GM23248 (cell line): ENCODE measurements around the gene KRT36. TPM values are rescaled to one million over a fixed set of nuclear protein-coding genes. Genes with fewer than 3 reads are reported as not detected.

ENCODE experiments used
- DNase-seq: peaks from one replicate; pipeline ENCODE4 v3.0.0-alpha.2; 2015
- H2AFZ ChIP-seq: fragments of 200-600 bp; sonication (generic); 2 replicates; pipeline ENCODE4 v1.6.1; 2016; ENCODE audit warnings: antibody characterized with exemption
- H3F3A ChIP-seq: fragments of 200-600 bp; sonication (generic); 2 replicates; pipeline ENCODE4 v1.6.1; 2016; ENCODE audit warnings: mild to moderate bottlenecking, antibody characterized with exemption, mixed run types; ENCODE audit not compliant: insufficient read depth
- H3K27ac ChIP-seq: fragments of 200-600 bp; sonication (generic); 2 replicates; pipeline ENCODE4 v1.5.1; 2016; ENCODE audit warnings: mild to moderate bottlenecking
- H3K27me3 ChIP-seq: fragments of 200-600 bp; sonication (generic); replicated peaks from 2 replicates; pipeline ENCODE4 v1.6.1; 2016; ENCODE audit warnings: mild to moderate bottlenecking; ENCODE audit not compliant: insufficient read depth
- H3K36me3 ChIP-seq: fragments of 200-600 bp; sonication (generic); 2 replicates; pipeline ENCODE4 v1.6.1; 2016; ENCODE audit warnings: low read depth, mild to moderate bottlenecking
- H3K4me1 ChIP-seq: fragments of 200-600 bp; sonication (generic); 2 replicates; pipeline ENCODE4 v1.6.1; 2016; ENCODE audit warnings: mild to moderate bottlenecking; ENCODE audit not compliant: insufficient read depth
- H3K4me2 ChIP-seq: fragments of 200-600 bp; sonication (generic); one replicate; pipeline ENCODE4 v1.6.1; 2016; ENCODE audit warnings: mild to moderate bottlenecking; ENCODE audit not compliant: unreplicated experiment
- H3K4me3 ChIP-seq: fragments of 200-600 bp; sonication (generic); 2 replicates; pipeline ENCODE4 v1.5.1; 2016; ENCODE audit warnings: mild to moderate bottlenecking
- H3K79me2 ChIP-seq: fragments of 200-600 bp; sonication (generic); 2 replicates; pipeline ENCODE4 v1.6.1; 2016; ENCODE audit warnings: mild to moderate bottlenecking; ENCODE audit not compliant: insufficient read depth
- H3K9ac ChIP-seq: fragments of 200-600 bp; sonication (generic); 2 replicates; pipeline ENCODE4 v1.6.1; 2016; ENCODE audit warnings: mild to moderate bottlenecking
- H3K9me2 ChIP-seq: fragments of 200-600 bp; sonication (generic); 2 replicates; pipeline ENCODE4 v1.6.1; 2016; ENCODE audit warnings: mixed run types, mild to moderate bottlenecking, moderate library complexity; ENCODE audit not compliant: insufficient read depth
- H3K9me3 ChIP-seq: fragments of 200-600 bp; sonication (generic); one replicate; pipeline ENCODE4 v1.6.1; 2017; ENCODE audit warnings: low read depth
- H4K20me1 ChIP-seq: fragments of 200-600 bp; sonication (generic); 2 replicates; pipeline ENCODE4 v1.6.0; 2016; ENCODE audit not compliant: insufficient read depth
- EZH2 ChIP-seq: fragments of 200-600 bp; sonication (generic); IDR thresholded peaks from 2 replicates; pipeline ENCODE4 v1.6.1; 2018; ENCODE audit warnings: antibody characterized with exemption, mild to moderate bottlenecking; ENCODE audit not compliant: insufficient read depth, poor library complexity, severe bottlenecking
- EZH2phosphoT487 ChIP-seq: fragments of 200-600 bp; sonication (generic); IDR thresholded peaks from 2 replicates; pipeline ENCODE4 v1.6.1; 2018; ENCODE audit warnings: antibody characterized with exemption, moderate library complexity, mild to moderate bottlenecking, low read depth; ENCODE audit not compliant: insufficient read depth
- WGBS, 2 experiments: methylation state at CpG; one replicate each; pipeline ENCODE4 v1.1.6; 2015 to 2017; ENCODE audit warnings: low lambda C conversion rate in 2 of 2, low coverage in 1 of 2; ENCODE audit errors: missing lambda C conversion rate in 2 of 2; 5-methylcytosine and 5-hydroxymethylcytosine counted together
- in situ Hi-C: fragments of 300-500 bp; cut with MboI; formaldehyde crosslinking; loops from 2 replicates; pipeline ENCODE4 v1.15.0; 2020
- polyA plus RNA-seq: library from polyadenylated mRNA; unstranded; fragments of >200 nt; fragmentation: Nextera tagmentation; extraction: Ambion mirVana; gene quantifications from 2 replicates; pipeline ENCODE4 v1.2.1, GENCODE V29; 2016
- total RNA-seq: library from RNA; depleted of rRNA; stranded (reverse); fragments of >200 nt; shearing (Covaris generic); gene quantifications from 2 replicates; pipeline ENCODE4 v1.2.3, GENCODE V29; 2014

Gene KRT36
- total and polyA plus RNA-seq, 2 experiments from 2014 or later, result not detected

GRCh38 chr17:41536741-41537613, 47.3 kb upstream of the KRT36 start:
- Histone ChIP-seq H3F3A (no peaks in the 10 kb centered on the region), H3K4me1 (peaks cover 11% of the 10 kb centered on the region; the same call in 1 of the 2 replicates), H3K79me2 (no peaks in the 10 kb centered on the region), H3K9me2 (no peaks in the 10 kb centered on the region), H3K9ac (no peak overlapping the region), H3K9me3 (no peaks in the 10 kb centered on the region), H4K20me1 (no peaks in the 10 kb centered on the region), H2AFZ (no peak overlapping the region), H3K27me3 (no peaks in the 10 kb centered on the region), H3K4me3 (no peak overlapping the region), H3K27ac (no peak overlapping the region), H3K4me2 (no peak overlapping the region), H3K36me3 (no peaks in the 10 kb centered on the region)
- no peak for DNase-seq
- 84 to 88% methylated on average over 6 to 7 of the region's 7 CpGs for WGBS, 2 experiments
- TF ChIP-seq EZH2phosphoT487 (no peak), EZH2 (no peak)
- in situ Hi-C loops, result no loop called here

GRCh38 chr17:41535764-41536481, 46.2 kb upstream of the KRT36 start:
- H3K9me3 ChIP-seq, result no peaks in the 10 kb centered on the region
- H3K4me3 ChIP-seq, result no peak overlapping the region
- WGBS, 2 experiments, result 66 to 73% methylated on average over 11 to 15 of the region's 15 CpGs
- no peak overlapping the region for H3K4me2 ChIP-seq
- DNase-seq, result no peak
- no peaks in the 10 kb centered on the region for H3F3A ChIP-seq
- H3K79me2 ChIP-seq, result no peaks in the 10 kb centered on the region
- H3K27ac ChIP-seq, result no peak overlapping the region
- no peak overlapping the region for H2AFZ ChIP-seq
- H3K9me2 ChIP-seq, result no peaks in the 10 kb centered on the region
- no peak overlapping the region for H3K9ac ChIP-seq
- TF ChIP-seq EZH2, result no peak
- no peak for TF ChIP-seq EZH2phosphoT487
- no peaks in the 10 kb centered on the region for H3K27me3 ChIP-seq
- no peaks in the 10 kb centered on the region for H4K20me1 ChIP-seq
- no peaks in the 10 kb centered on the region for H3K36me3 ChIP-seq
- H3K4me1 ChIP-seq, result peaks cover 14% of the 10 kb centered on the region; the same call in 1 of the 2 replicates
- in situ Hi-C loops, result no loop called here

GRCh38 chr17:41534899-41535546, 45.3 kb upstream of the KRT36 start:
- TF ChIP-seq EZH2phosphoT487, result no peak
- no peak for TF ChIP-seq EZH2
- in situ Hi-C loops, result no loop called here

GRCh38 chr17:41533613-41534012, 43.9 kb upstream of the KRT36 start:
- no peak for DNase-seq
- no peak overlapping the region for H3K4me3 ChIP-seq
- in situ Hi-C loops, result no loop called here
- peaks cover 32% of the 10 kb centered on the region for H3K4me1 ChIP-seq
- no peak overlapping the region for H2AFZ ChIP-seq
- no peaks in the 10 kb centered on the region for H4K20me1 ChIP-seq
- no peaks in the 10 kb centered on the region for H3K9me2 ChIP-seq
- H3K27me3 ChIP-seq, result no peaks in the 10 kb centered on the region
- no peaks in the 10 kb centered on the region for H3K79me2 ChIP-seq
- no peak overlapping the region for H3K9ac ChIP-seq
- TF ChIP-seq EZH2, result no peak
- no peak overlapping the region for H3K4me2 ChIP-seq
- WGBS, 2 experiments, result 85 to 86% methylated on average over 7 of the region's 7 CpGs
- H3K27ac ChIP-seq, result no peak overlapping the region
- no peaks in the 10 kb centered on the region for H3F3A ChIP-seq
- H3K36me3 ChIP-seq, result no peaks in the 10 kb centered on the region
- H3K9me3 ChIP-seq, result no peaks in the 10 kb centered on the region

More at GRCh38 chr17:41534899-41535546, 45.3 kb upstream of the KRT36 start:
- no peak overlapping the region for H2AFZ ChIP-seq
- no peak overlapping the region for H3K4me2 ChIP-seq
- H3K9ac ChIP-seq, result no peak overlapping the region
- peaks cover 23% of the 10 kb centered on the region for H3K4me1 ChIP-seq
- no peaks in the 10 kb centered on the region for H3K9me2 ChIP-seq
- DNase-seq, result no peak
- no peak overlapping the region for H3K27ac ChIP-seq
- H3K79me2 ChIP-seq, result no peaks in the 10 kb centered on the region
- no peaks in the 10 kb centered on the region for H3K27me3 ChIP-seq
- no peaks in the 10 kb centered on the region for H3F3A ChIP-seq
- no peak overlapping the region for H3K4me3 ChIP-seq
- no peaks in the 10 kb centered on the region for H3K9me3 ChIP-seq
- H3K36me3 ChIP-seq, result no peaks in the 10 kb centered on the region
- 75 to 76% methylated on average over 7 of the region's 7 CpGs for WGBS, 2 experiments
- no peaks in the 10 kb centered on the region for H4K20me1 ChIP-seq
